B cell (primary cell): ENCODE measurements around the gene CTIF. TPM values are rescaled to one million over a fixed set of nuclear protein-coding genes. Genes with fewer than 3 reads are reported as not detected.

Experiments used
- ATAC-seq: fragments of 200-7000 bp; cut with Tn5 transposase; one replicate; pipeline ENCODE4 v1.10.0; 2021; ENCODE audit warnings: low read depth, mild to moderate bottlenecking, moderate number of reproducible peaks, moderate library complexity
- CTCF ChIA-PET: fragments of 350-600 bp; sonication (Branson Sonifier 250); formaldehyde crosslinking; loops from one replicate; lab custom pipeline; 2021; ENCODE audit warnings: antibody characterized with exemption, inconsistent platforms; lab: Charles Lee
- POLR2A ChIA-PET: fragments of 350-600 bp; sonication (Branson Sonifier 250); formaldehyde crosslinking; loops from one replicate; lab custom pipeline; 2021; ENCODE audit warnings: antibody characterized with exemption; lab: Charles Lee
- DNase-seq: peaks from one replicate; pipeline ENCODE4 v3.0.0; 2013
- H2AFZ ChIP-seq: 2 replicates; pipeline ENCODE4 v1.6.1; 2012; ENCODE audit warnings: mild to moderate bottlenecking, low read depth, low read length; ENCODE audit not compliant: insufficient read depth, poor library complexity, severe bottlenecking
- H3K27ac ChIP-seq, 2 donors: 1 replicate in 1 of 2; 2 replicates in 1 of 2; pipeline ENCODE4 v1.5.1; 2012 to 2013; ENCODE audit warnings: low read length in 2 of 2, mild to moderate bottlenecking in 2 of 2, moderate library complexity in 1 of 2
- H3K27me3 ChIP-seq, 4 experiments: fragments of 200-600 bp in 1 of 4; sonication (generic) in 1 of 4; replicated peaks in 1 of 4; 1 replicate in 2 of 4; 2 replicates in 2 of 4; pipeline versions ENCODE4 v1.6.1 to v1.7.0; 2013 to 2016; ENCODE audit warnings: low read length in 3 of 4, mild to moderate bottlenecking in 2 of 4, mixed read lengths in 1 of 4, moderate library complexity in 1 of 4; ENCODE audit not compliant: insufficient read depth in 4 of 4, control insufficient read depth in 3 of 4; ENCODE audit errors: control extremely low read depth in 1 of 4
- H3K36me3 ChIP-seq, 2 experiments: replicated peaks in 1 of 2; 1 replicate in 1 of 2; 2 replicates in 1 of 2; pipeline versions ENCODE4 v1.6.1 to v1.7.1; 2013; ENCODE audit warnings: low read length in 1 of 2; ENCODE audit not compliant: insufficient read depth in 2 of 2, control insufficient read depth in 1 of 2; ENCODE audit errors: control extremely low read depth in 1 of 2, extremely low read depth in 1 of 2
- H3K4me1 ChIP-seq, 2 donors: fragments of 200-600 bp in 1 of 2; sonication (generic) in 1 of 2; 1 replicate in 1 of 2; 2 replicates in 1 of 2; pipeline versions ENCODE4 v1.5.1 to v1.6.1; 2013 to 2017; ENCODE audit warnings: low read length in 2 of 2; ENCODE audit not compliant: control insufficient read depth in 2 of 2, insufficient read depth in 2 of 2
- H3K4me2 ChIP-seq: replicated peaks from 2 replicates; pipeline ENCODE3; 2012; ENCODE audit warnings: mild to moderate bottlenecking, low read depth, low read length; ENCODE audit not compliant: poor library complexity, severe bottlenecking
- H3K4me3 ChIP-seq, 5 experiments: fragments of 200-600 bp in 1 of 5; sonication (generic) in 1 of 5; 1 replicate in 3 of 5; 2 replicates in 2 of 5; pipeline versions ENCODE4 v1.5.1 to v1.7.0; 2011 to 2016; ENCODE audit warnings: low read length in 4 of 5, mild to moderate bottlenecking in 4 of 5, low read depth in 2 of 5, control low read depth in 1 of 5, moderate library complexity in 1 of 5; ENCODE audit not compliant: insufficient read depth in 1 of 5; ENCODE audit errors: control extremely low read depth in 1 of 5, extremely low read depth in 1 of 5
- H3K79me2 ChIP-seq: fragments of 200-600 bp; sonication (generic); one replicate; pipeline ENCODE4 v1.6.0; 2016; ENCODE audit warnings: low read length; ENCODE audit not compliant: control insufficient read depth, insufficient read depth
- H3K9ac ChIP-seq: fragments of 200-600 bp; sonication (generic); 2 replicates; pipeline ENCODE4 v1.6.1; 2017; ENCODE audit warnings: mild to moderate bottlenecking, low read length, moderate library complexity
- H3K9me3 ChIP-seq, 3 donors: one replicate each; pipeline versions ENCODE4 v1.6.1 to v1.7.1; 2013; ENCODE audit warnings: low read length in 2 of 3; ENCODE audit not compliant: control insufficient read depth in 2 of 3, insufficient read depth in 1 of 3; ENCODE audit errors: control extremely low read depth in 1 of 3
- H4K20me1 ChIP-seq: 2 replicates; pipeline ENCODE4 v1.6.0; 2012; ENCODE audit warnings: mild to moderate bottlenecking, low read length; ENCODE audit not compliant: insufficient read depth, control insufficient read depth, poor library complexity, severe bottlenecking
- H3K27ac Mint-ChIP-seq: one replicate; pipeline ENCODE4 v1.8.0; 2021; ENCODE audit warnings: mixed read lengths
- H3K27me3 Mint-ChIP-seq: one replicate; pipeline ENCODE4 v1.8.0; 2021; ENCODE audit warnings: mixed read lengths
- H3K4me1 Mint-ChIP-seq: one replicate; pipeline ENCODE4 v1.8.0; 2021; ENCODE audit warnings: mixed read lengths
- H3K4me3 Mint-ChIP-seq: one replicate; pipeline ENCODE4 v1.8.0; 2021; ENCODE audit warnings: mixed read lengths
- H3K9me3 Mint-ChIP-seq: one replicate; pipeline ENCODE4 v1.8.0; 2022; ENCODE audit warnings: mixed read lengths; ENCODE audit not compliant: insufficient read depth
- EZH2 ChIP-seq: IDR thresholded peaks from 2 replicates; pipeline ENCODE4 v1.6.1; 2012; ENCODE audit warnings: borderline replicate concordance, low read depth, mild to moderate bottlenecking, moderate library complexity, low read length; ENCODE audit not compliant: insufficient read depth, poor library complexity, severe bottlenecking
- WGBS: methylation state at CpG from one replicate; pipeline ENCODE4 v1.1.5; 2013; ENCODE audit warnings: missing lambda C conversion rate; ENCODE audit not compliant: insufficient coverage; 5-methylcytosine and 5-hydroxymethylcytosine counted together
- intact Hi-C: fragments of 100-400 bp; cut with micrococcal nuclease; formaldehyde crosslinking; loops from one replicate; pipeline ENCODE4 v1.10.0; 2022
- polyA plus RNA-seq: library from polyadenylated mRNA; depleted of rRNA; stranded (reverse); fragments of >200 nt; gene quantifications from 2 replicates; pipeline ENCODE4 v1.2.3, GENCODE V29; 2012
- total RNA-seq, 2 donors: library from RNA; stranded (reverse); fragments of 120-200 nt in 1 of 2; gene quantifications; 1 replicate in 1 of 2; 2 replicates in 1 of 2; pipeline versions ENCODE4 v1.2.3 to v1.2.4, GENCODE V29; 2013 to 2022
- TF ChIP-seq, protein P1 (sequence below): fragments of 200-600 bp; IDR thresholded peaks from one replicate; pipeline ENCODE4 v1.8.0; 2022; ENCODE audit warnings: antibody characterized with exemption, mild to moderate bottlenecking

Gene CTIF
- total and polyA plus RNA-seq, 2 donors (not counting 1 experiment from before 2014, with no cell fraction given) = 3.6 to 16.2 TPM

DNA sequence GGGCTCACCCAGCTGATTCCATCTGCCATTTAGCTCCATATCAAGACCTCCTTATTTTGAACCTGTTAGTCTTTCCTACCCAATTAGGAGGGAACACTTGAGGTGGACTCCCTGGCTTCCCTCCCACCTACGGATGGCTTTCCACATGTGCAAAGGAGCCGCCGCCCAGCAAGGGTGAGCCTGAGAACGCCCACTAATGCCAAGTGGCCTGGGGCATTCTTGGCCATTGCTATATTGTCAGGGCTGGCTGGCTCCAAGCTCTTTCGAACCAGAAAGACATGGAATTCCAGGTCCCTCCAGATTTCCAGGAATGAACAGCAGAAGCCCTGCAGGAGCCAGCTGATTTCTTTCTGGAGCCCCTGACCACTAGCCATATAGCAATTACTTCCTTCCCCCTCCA lies 215.7 kb downstream of the CTIF start:
- DNase-seq (no peak), ATAC-seq (no peak)
- Histone ChIP-seq H3K27ac (no peak overlapping the region), H3K4me3 (no peak overlapping the region), H2AFZ (no peak overlapping the region), H3K36me3 (no peaks in the 10 kb centered on the region), H4K20me1 (no peaks in the 10 kb centered on the region), H3K4me2 (no peak overlapping the region), H3K9me3 (no peaks in the 10 kb centered on the region), H3K27me3 (no peaks in the 10 kb centered on the region), H3K4me1 (no peaks in the 10 kb centered on the region), H3K9ac (no peak overlapping the region), H3K79me2 (no peaks in the 10 kb centered on the region)
- Mint-ChIP-seq H3K4me1 (peaks cover 5% of the 10 kb centered on the region), H3K9me3 (no peaks in the 10 kb centered on the region), H3K4me3 (no peak overlapping the region), H3K27me3 (no peaks in the 10 kb centered on the region), H3K27ac (no peak overlapping the region)
- ChIA-PET POLR2A (no interaction called here), CTCF (no interaction called here)
- TF ChIP-seq, protein P1, sequence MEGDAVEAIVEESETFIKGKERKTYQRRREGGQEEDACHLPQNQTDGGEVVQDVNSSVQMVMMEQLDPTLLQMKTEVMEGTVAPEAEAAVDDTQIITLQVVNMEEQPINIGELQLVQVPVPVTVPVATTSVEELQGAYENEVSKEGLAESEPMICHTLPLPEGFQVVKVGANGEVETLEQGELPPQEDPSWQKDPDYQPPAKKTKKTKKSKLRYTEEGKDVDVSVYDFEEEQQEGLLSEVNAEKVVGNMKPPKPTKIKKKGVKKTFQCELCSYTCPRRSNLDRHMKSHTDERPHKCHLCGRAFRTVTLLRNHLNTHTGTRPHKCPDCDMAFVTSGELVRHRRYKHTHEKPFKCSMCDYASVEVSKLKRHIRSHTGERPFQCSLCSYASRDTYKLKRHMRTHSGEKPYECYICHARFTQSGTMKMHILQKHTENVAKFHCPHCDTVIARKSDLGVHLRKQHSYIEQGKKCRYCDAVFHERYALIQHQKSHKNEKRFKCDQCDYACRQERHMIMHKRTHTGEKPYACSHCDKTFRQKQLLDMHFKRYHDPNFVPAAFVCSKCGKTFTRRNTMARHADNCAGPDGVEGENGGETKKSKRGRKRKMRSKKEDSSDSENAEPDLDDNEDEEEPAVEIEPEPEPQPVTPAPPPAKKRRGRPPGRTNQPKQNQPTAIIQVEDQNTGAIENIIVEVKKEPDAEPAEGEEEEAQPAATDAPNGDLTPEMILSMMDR = no peak
- TF ChIP-seq EZH2 = no peak
- WGBS = 93% methylated on average over 5 of the region's 5 CpGs
- intact Hi-C loops = no loop called here

DNA sequence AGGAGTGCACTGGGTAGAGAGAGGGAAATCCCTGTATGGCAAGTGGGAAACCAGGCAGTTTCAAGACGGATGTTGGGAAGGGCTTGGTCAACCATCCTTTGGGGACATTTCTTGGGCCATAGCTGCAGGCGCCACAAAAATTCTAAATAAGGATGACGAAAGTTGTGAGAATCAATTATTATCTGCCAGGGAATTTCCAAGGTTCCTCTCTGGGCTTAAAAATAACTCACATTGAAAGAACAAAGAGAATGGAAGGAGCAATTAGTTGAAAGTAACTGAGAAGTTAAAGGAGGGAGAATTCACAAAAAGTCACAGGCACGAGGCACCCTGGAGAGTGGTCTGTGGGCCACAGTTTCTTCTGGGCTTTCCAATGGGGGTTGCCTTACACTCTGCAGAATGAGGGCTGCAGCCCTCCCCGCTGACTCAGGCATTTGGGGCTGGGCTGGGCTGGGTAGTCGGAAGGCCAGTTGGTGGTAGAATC lies 216.2 kb downstream of the CTIF start:
- Histone ChIP-seq H3K79me2 (no peaks in the 10 kb centered on the region), H3K27ac (no peak overlapping the region), H3K9me3 (no peaks in the 10 kb centered on the region), H3K36me3 (no peaks in the 10 kb centered on the region), H4K20me1 (no peaks in the 10 kb centered on the region), H3K9ac (no peak overlapping the region), H3K4me2 (no peak overlapping the region), H3K4me1 (no peaks in the 10 kb centered on the region), H2AFZ (no peak overlapping the region), H3K27me3 (no peaks in the 10 kb centered on the region), H3K4me3 (no peak overlapping the region)
- 64% methylated on average over 3 of the region's 6 CpGs for WGBS
- H3K9me3 Mint-ChIP-seq = no peaks in the 10 kb centered on the region
- H3K4me1 Mint-ChIP-seq = peaks cover 5% of the 10 kb centered on the region
- H3K4me3 Mint-ChIP-seq = no peak overlapping the region
- DNase-seq (no peak), ATAC-seq (no peak)
- intact Hi-C loops = no loop called here
- H3K27me3 Mint-ChIP-seq = no peaks in the 10 kb centered on the region
- no peak overlapping the region for H3K27ac Mint-ChIP-seq
- TF ChIP-seq EZH2 = no peak
- TF ChIP-seq, protein P1 = no peak
- POLR2A ChIA-PET = no interaction called here
- CTCF ChIA-PET = no interaction called here
